HG03159 (cell line): ENCODE measurements around the gene PLIN3.
"Not testable (repeated sequence)": the region's sequence is repeated elsewhere in the genome, so short reads cannot be mapped to it uniquely, and the experiment has no call there.

Experiments used
- ATAC-seq: cut with Tn5 transposase; IDR thresholded peaks from one replicate; pipeline ENCODE4 v1.9.1; 2021; ENCODE audit warnings: mild to moderate bottlenecking, moderate library complexity; ENCODE audit not compliant: unreplicated experiment

The PLIN3 gene

DNA sequence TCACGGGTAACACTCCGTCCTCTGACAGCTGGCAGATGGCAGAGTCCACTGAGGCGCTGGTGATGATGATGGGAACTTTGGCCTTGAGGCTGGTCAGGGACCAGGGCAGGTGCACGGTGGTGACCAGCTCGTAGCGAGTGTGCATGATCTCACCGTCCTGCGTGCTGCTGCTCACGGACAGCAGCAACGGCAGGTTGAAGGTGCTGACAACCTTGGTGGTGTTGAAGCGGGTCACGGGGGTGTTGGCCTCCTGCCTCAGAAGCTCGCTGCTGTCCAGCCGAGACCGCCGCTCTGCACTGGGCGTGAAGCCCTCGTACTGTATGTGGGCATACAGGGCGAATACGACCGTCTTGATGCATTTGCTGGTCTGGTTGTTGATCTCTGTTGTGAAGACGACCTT lies 23.6 kb upstream of the PLIN3 start:
- no peak for ATAC-seq

DNA sequence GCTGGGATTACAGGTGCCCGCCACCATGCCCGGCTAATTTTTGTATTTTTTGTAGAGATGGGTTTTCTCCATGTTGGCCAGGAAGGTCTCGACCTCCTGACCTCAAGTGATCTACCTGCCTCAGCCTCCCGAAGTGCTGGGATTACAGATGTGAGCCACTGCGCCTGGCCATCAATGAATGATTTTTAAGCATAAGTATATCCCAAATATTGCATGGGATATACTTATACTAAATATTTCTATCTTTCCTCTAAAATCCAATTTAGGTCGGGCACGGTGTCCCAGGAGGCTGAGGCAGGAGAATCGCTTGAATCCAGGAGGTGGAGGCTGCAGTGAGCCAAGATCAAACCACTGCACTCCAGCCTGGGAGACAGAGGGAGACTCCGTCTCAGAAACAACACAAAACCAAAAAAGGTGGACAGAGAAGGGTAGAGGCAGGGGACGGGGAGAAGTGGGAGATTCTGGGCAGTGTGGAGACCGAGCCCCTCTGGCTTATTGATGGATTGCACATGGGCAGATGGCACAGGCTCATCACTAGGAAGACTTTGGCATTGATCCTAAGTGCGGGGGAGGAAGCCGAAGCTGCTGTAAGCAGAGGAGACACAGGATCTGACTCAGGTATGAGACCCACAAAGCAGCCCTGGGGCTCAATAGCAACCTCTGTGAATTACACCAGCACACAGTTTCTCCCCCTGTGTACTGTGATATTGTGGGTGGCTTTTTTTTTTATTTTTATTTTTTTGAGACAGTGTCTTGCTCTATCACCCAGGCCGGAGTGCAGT lies 21.8 kb upstream of the PLIN3 start:
- no peak for ATAC-seq

DNA sequence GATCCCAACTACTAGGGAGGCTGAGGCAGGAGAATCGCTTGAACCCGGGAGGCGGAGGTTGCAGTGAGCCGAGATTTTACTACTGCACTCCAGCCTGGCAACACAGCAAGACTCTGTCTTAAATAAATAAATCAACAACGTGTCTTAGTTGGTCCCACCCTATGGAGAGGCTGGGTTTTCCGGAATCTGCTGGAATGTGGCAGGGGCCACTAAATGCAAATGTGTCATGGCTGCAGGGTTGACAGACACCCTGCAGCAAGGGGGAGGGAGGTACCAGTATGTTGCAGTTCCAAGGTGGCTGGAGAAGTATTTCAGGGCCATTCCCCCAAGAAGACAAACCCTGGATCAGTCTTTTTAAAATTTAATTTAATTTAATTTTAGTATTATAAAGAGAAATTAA lies 20.3 kb upstream of the PLIN3 start:
- not testable (repeated sequence) for ATAC-seq

GRCh38 chr19:4884993-4885392 lies 17.5 kb upstream of the PLIN3 start:
- ATAC-seq, result not testable (repeated sequence)

GRCh38 chr19:4882874-4883273 lies 15.4 kb upstream of the PLIN3 start:
- ATAC-seq, result not testable (repeated sequence)

DNA sequence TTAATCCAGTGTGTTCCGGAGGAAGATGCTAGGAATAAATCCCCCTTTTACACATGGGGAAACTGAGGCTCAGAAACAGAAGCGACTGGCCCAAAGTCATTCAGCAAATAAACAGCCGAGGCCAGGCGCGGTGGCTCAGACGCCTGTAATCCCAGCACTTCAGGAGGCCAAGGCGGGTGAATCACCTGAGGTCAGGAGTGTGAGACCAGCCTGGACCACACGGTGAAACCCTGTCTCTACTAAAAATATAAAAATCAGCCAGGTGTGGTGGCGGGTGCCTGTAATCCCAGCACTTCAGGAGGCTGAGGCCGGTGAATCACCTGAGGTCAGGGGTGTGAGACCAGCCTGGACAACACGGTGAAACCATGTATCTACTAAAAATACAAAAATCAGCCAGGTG lies 11.6 kb upstream of the PLIN3 start:
- ATAC-seq, result no peak

- ATAC-seq, result no peak
Observed at GRCh38 chr19:4878491-4878968, 11.1 kb upstream of the PLIN3 start.

DNA sequence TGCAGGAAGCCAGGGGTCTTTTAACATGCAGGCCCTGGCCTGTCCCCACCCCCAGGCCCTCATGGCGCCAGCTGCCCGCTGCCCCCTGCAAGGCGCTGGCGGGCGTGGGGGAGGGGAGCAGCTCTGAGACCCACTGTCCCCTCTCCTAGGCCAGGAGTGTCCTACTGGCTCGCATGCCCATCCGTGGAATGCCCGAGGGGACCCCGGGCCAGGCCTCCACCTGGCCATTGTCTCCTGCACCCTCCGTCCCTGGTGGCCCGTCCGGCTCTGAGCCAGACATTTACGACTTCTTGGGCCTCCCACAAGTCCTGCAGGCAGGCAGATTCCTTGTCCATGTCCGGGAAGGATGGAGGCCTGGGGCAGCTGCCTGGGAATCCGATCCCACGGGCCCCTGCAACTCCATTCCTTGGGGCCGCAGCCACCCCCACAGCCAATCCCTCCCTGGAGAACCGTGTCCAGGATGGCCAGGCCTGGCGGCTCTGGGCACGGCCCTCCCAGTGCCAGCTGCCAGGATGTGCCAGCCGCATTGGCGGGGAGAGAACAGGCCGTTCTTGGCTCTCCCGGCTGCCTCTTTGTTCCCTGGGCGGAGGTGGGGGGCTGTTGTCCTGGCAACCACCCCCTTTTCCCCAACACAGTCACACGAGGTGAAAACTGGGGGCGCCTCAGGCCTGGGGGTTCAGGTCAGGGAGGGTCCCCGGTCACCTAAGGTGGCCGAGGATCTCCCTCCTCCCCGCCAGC lies 10.5 kb upstream of the PLIN3 start:
- ATAC-seq, result no peak

GRCh38 chr19:4873930-4874329 lies 6.5 kb upstream of the PLIN3 start:
- no peak for ATAC-seq

DNA sequence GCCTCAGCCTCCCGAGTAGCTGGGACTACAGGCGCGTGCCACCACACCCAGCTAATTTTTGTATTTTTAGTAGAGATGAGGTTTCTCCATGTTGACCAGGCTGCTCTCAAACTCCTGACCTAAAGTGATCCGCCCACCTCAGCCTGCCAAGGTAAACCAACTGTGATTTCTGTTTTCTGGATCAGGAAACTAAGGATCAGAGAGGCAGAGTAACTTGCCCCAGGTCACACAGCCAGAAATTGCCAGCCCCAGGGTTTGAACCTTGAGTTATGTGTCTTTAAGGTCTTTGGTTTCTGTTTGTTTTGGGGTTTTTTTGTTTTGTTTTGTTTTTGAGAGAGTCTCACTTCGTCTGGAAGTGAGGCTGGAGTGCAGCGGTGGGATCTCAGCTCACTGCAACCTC lies 4.2 kb upstream of the PLIN3 start:
- ATAC-seq, result no peak

DNA sequence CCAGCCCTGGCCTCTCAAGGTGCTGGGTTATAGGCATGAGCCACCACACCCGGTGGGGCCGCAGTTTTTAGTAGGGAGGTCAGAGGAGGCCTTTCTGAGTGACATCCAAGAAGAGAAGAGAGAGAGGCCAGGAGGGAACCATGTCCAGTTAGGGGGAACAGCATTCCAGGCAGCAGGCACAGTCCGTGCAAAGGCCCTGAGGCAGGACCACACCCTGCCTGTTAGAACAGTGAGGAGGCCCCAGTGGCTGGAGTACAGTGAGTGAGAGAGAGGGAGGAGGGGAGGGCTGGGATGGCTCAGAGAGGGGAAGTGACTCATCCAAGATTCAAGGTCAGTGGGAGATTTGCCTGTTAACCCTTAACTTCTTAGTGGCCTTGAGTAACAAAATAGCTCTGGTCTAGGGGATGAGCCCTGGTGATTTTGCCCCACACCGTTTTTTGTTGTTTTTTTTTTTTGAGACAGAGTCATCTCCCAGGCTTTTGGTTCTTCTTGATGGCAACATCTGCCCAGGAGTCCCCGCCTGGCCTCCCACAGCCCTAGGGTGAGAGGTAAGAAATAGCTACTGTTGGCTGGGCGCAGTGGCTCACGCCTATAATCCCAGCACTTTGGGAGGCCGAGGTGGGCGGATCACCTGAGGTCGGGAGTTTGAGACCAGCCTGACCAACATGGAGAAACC lies 2.7 kb upstream of the PLIN3 start:
- ATAC-seq, result no peak

- ATAC-seq, result no peak
Observed at GRCh38 chr19:4868286-4868834, 893 bp upstream of the PLIN3 start.

DNA sequence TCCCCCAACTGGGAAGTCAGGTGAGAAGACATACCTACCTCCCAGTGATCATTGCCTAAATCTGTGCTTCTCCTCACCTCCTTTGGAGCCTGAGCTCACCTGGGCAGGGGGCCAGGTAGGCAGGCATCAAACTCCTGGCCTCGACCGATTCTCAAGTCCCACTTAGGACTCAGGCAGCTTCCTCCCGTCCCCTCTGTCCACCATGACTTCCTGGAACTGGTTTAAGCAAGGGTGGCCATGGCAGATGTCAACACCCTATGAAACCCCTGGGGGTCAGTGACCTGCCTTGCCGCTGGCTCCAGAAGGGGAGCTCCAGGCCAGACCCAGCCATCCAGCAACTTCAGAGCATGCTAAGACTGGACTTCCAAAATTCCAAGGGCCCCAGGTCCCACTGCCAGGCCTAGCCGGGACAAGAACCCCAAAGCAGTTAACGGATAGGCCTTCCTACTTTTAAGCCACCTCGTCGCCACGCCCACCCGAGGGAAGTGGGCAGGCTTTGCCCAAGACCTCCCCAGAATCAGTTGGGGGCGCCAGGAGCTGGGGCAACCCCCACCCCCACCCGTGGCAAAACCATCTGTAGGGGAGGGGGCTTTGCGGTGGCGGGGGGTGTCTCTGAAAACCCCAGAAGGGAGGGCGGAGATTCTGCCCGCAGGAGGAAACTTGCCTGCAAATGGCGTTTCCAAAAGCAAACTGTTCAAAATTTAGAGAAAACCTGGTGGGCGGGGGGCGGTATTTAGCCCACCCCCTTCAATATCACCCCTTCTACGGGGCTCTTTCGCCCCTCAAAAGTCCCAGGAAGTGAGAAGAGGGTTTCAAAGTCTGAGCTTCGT lies 657 bp downstream of the PLIN3 start:
- no peak for ATAC-seq

DNA sequence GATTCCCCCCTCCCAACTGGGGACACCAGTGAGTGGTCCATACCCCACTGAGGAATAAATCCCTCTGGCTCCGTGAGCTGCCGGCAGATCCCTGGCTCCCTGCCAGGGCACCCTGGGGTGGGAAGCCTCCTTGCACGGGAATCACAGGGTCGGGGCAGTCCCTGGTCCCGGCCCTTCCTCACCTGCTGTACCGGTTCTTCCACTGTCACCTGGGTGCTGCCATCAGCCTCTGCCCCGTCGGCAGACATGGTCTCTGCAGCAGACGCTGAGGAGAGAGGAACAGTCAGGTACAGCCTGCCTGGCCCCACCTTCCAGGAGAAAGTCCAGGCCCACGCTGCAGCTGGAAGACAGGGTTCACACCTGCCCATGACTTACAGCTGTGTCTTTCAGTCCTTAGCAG lies 6.3 kb downstream of the PLIN3 start:
- no peak for ATAC-seq

DNA sequence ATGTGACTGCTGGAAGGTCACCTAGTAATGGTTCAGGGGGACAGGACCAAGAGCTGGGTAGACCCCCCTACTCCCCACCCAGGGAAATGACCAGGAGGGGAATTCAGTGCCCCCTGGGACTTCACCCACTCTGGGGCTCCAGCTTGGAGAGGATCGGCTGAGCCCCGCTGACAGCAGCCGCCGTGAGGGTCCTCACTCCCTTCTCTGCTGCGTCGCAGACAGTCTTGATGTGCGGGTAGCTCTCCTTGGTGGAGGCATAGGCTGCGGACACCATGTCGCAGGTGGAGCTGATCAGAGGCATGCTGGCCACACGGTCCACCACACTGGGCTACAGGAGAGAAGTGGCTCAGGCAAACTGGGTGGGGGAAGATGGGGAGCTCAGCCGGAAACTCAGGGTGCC lies 7.8 kb downstream of the PLIN3 start:
- no peak for ATAC-seq

GRCh38 chr19:4856468-4856867 lies 11.0 kb downstream of the PLIN3 start:
- not testable (repeated sequence) for ATAC-seq

DNA sequence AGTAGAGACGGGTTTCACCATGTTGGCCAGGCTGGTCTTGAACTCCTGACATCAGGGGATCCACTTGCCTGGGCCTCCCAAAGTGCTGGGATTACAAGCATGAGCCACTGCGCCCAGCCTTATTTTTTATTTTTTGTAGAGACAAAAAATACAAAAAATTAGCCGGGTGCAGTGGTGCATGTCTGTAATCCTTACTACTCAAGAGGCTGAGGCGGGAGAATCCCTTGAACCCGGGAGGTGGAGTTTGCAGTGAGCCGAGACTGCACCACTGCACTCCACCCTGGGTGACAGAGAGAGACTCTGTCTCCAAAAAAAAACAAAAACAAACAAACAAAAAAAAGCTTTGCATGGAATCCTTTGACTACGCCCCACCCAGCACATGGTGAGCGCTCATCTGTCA lies 14.0 kb downstream of the PLIN3 start:
- ATAC-seq, result not testable (repeated sequence)

GRCh38 chr19:4852484-4852883 lies 15.0 kb downstream of the PLIN3 start:
- ATAC-seq, result no peak

GRCh38 chr19:4851551-4852290 lies 15.7 kb downstream of the PLIN3 start:
- no peak for ATAC-seq

DNA sequence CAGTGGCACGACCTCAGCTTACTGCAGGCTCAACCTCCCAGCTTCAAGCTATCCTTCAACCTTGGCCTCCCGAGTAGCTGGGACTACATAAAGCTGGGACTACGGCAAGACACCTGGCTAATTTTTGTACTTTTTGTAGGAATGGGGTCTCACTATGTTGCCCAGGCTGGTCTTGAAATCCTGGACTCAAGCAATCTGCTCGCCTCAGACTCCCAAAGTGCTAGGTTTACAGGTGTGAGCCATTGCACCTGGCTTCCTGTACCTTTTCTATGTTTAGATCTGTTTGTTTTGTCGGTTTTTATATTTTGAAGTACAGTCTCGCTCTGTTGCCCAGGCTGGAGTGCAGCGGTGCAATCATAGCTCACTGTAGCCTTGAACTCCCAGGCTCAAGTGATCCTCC lies 18.4 kb downstream of the PLIN3 start:
- ATAC-seq, result no peak
